NCI-H2196 (cell line): ENCODE data around the gene PRMT1.

Experiments used
- DNase-seq: peaks from one replicate; lab custom pipeline; 2025; ENCODE audit not compliant: unreplicated experiment; lab: John Stamatoyannopoulos, UW

Gene PRMT1

DNA sequence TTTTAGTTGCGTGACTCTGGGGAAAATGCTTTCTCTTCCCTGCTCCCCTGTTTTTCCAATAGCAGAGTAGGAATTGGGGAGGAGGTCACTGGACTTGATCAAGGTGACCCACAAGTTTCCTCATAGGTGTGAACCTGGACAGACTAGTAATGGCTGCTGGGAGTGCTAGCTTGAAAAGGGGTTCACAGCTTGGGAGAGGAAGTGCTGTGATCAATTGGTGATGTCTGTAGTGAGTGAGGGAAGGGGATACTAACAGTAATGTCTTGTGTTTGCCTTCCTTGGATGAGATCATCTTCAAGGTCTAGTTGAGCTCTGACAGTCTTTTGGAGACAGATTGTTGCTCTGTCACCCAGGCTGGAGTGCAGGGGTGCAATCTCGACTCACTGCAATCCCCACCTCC is 9.6 kb upstream of the PRMT1 start:
- no peak for DNase-seq

DNA sequence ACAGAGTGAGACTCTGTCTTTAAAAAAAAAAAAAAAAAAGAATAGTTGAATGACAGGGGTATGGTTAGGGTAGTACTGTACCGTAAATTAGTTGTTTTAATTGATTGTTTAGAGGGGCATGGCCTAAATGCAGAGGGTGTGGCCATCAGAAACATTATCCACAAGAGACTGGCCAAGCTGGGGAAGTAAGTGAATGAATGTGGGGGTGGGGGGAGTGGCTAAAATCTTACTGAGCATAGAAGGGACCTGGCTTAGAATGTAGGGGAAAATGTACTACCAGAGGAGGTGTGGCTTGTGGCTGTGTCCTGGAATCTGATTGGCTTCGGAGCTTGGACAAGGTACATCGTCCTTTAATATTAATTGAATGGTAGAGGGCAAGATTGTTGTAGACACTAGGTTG is 7.6 kb upstream of the PRMT1 start:
- DNase-seq = no peak

DNA sequence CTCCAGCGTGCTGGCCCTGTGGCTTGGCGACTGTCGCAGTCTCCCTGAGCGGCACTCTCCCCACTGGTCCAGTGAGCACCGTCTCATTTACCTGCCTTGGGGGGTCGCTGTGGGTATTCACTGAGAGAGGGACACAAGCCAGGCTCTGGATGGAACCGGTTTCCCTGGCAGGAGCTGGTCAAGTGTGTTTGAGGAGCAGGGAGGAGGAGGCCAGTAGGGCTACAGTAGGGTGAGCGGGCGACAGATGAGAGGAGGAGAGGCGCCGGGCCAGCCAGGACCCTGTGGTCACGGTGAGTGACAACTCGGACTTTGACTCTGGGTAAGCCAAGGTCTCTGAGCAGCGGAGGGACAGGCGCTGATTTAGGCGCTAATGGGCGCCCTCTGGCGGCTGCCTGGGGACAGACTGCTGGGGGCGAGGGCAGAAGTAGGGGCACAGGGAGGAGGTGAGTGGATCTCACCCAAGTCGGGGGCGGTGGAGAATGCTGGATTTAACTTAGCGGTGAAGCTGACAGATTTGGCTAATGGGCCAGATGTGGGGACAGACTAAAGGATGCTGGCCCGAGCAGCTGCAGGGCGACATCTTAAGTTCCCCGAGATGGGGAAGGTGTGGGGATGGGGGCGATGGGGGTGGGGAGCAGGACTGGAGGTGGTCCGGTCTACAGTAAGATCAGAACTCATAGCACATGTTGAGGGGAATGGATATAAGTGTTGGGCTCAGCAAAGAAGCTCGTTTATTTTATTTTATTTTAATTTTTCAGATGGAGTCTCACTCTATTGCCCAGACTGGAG is 4.7 kb upstream of the PRMT1 start:
- DNase-seq = peak; percentile 78

DNA sequence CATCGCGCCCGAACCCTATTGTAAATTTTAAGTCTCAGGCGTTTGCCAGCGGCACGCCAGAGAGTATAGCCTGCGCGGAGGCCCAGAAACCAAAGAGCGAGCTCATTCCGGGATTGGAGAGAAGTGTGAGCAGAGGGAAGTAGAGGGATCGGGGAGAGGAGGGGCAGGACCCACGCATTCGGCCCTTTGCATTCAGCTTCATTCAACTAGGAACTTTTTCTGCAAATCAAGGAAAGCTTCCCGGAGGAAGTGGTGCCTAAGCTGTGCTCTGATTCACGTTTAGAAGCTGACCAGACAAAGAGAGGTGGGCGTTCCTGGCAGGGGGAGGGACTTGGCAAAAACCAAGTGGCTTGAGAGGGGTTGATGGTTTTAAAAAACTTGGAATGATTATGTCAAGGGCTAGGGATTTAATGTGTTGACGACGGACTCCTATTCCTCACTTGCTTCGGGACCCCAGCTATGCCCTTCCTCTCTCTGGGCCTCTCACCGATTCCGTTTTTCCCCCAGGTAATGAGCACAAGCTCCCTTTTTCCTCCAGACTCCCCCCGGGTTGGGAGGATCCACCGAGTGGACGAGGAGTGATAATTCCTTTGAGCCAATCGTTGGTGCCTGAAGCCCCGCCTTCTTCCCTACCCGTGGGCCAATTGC is 811 bp upstream of the PRMT1 start:
- DNase-seq = peak; percentile 87

DNA sequence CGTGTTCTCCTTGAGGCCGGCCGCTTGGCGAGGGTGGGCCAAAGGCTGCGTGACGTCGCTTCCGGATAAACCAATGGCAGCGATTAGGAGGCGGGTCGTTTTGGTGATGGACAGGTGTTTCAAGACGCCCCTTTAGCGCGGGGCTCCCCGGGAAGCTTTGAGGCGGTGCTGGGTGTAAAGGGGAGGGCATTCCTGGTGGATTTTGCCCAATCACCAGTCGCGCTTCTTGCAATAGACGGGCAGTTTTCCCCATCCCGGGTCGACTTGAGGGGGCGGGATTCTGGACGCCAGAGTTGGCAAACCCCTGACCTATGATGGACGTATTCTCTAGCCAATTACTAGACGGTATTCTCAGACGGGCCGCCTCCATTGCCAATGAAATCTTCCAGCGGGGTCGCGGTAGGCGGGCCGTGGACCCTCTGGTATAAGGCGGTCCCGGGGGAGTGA is 264 bp upstream of the PRMT1 start:
- peak; percentile 99 for DNase-seq

DNA sequence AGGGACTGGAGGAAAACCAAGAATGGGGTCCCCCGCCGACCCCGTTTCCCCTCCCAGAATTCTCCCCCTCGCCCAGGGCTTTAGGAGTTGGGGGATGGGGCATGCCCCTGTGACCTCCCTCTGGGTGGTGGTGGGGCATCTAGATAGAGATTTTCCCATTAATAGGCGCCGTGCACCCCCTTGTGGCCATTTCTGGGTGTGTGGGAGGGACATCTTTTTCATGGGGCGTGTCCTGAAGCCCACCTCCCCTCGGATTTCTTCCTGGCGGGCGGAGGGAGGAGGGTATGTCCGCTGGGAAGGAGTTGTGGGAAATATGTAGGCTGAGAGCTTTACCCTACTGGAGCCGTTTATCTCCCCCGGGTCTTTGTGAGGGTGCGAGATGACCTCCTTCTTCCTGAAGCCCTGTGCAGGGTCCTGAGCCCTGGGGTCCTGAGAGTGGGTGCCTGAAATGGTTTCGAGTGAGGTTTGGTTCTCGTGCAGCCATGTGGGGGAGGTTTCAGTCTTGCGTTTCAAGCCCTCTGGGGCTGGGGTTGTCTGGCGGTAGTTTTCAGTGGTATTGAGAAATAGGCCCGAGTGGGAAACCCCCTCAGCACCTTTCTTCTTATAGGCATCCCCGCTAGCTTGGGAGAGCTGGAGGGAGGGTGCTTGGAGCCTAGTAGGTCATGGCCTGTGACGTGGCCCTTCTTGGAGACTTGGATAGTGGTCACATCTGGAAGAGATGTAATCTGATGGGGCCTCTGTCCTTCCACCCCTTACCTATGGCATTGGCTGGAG is 1.0 kb downstream of the PRMT1 start:
- DNase-seq = peak; percentile 59

DNA sequence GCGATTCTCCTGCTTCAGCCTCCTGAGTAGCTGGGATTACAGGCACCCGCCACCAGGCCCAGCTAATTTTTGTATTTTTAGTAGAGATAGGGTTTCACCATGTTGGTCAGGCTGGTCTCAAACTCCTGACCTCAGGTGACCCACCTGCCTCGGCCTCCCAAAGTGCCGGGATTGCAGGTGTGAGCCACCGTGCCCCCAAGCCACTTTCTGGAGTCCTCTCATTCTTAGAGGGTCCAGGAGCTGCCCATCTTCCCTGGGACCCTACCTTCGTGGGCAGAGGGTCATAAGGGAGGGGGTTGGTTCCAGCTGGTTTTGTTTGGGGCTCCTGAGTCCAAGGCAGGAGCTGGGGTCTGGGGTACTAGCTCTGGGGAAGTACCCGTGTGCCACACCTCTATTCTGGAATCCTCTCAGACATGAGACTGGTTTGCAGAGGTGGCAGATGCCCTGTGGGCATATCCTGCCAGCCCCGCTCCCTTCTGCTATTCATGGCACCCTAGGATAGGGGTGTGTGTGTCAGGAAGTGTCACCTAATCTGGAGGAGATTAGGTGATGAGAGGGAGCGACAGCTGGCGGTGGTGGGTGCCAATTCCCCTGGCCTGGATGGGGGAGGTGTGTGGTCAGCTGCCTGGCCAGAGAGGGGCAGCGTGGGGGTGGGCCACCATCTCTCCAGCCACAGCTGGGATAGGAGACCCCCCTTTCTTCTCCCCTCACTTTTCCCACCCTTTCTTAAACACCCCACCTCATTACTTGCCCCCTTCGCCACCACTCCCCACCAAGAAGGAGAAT is 2.1 kb downstream of the PRMT1 start:
- DNase-seq = peak; percentile 57

DNA sequence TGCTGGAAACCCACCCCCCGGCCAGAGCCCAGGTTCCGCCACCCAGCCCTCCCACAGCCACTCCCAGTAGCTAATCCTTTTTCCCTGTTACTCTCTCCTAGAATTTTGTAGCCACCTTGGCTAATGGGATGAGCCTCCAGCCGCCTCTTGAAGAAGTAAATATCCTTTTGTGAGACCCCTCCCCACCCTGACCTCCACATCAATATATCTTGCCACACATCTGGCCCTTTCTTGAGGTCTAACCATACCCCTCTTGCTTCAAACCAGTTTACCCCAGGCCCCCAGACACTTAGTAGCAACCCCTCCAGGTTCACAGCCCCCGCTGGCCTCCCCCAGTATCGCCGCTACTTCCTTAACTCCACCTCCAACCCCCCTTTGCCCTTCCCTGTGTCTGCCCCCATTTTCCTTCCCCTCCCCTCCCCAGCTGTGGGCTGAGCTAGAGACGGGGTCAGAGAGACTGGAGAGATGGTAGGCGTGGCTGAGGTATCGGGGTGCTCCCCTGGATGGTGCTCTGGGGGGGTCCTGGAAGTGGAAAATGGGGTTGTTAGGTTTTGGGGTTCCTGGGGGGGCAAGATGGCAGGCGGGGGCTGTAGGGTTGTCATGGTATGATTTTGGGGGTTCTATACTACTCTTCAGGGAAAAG is 2.8 kb downstream of the PRMT1 start:
- no peak for DNase-seq

DNA sequence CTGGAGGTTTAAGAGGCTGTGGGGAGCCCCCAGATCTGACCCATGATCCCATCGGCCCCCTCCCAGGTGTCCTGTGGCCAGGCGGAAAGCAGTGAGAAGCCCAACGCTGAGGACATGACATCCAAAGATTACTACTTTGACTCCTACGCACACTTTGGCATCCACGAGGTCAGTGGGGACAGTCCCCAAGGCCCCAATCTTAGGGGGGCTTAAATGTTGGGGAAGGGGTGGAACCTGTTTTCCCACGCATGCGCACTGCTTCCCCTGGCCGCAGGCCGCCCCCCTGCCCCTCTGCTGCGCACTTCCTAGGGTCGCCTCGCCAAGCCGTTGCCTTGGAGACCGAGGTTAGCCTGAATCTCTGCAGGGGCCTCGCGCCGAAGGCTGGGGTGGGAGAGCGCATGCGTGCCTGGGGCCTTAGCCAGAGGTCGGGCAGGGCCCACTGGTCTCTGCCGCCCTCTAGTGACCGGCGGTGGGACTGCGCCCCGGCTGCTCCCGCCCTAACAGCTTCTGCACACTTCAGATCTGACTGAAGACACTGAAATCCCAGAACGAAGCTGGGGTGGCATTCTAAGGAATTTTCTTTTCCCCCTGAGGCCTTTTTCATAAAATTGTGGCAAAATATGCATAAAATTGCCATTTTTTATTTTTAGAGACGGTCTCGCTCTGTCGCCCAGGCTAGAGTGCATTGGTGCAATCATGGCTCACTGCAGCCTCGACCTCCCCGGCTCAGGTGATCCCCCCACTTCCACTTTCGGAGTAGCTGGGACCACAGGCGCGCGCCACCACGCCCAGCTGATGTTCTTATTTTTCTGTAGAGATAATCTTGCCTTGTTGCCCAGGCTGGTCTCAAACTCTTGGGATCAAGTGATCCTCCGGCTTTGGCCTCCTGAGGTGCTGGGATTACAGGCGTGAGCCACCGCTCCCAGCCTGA is 3.6 kb downstream of the PRMT1 start:
- peak; percentile 90 for DNase-seq

DNA sequence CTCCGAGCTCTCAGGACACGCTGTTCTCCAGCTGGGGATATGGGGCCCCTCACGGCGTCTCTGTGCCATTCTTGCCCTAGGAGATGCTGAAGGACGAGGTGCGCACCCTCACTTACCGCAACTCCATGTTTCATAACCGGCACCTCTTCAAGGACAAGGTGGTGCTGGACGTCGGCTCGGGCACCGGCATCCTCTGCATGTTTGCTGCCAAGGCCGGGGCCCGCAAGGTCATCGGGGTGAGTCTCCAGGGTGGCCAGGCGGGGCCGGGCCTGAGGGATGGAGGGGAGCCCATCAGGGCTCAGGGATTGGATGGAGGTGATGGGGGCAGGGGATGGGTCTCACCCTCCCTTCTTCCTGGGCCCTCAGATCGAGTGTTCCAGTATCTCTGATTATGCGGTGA is 4.8 kb downstream of the PRMT1 start:
- no peak for DNase-seq

DNA sequence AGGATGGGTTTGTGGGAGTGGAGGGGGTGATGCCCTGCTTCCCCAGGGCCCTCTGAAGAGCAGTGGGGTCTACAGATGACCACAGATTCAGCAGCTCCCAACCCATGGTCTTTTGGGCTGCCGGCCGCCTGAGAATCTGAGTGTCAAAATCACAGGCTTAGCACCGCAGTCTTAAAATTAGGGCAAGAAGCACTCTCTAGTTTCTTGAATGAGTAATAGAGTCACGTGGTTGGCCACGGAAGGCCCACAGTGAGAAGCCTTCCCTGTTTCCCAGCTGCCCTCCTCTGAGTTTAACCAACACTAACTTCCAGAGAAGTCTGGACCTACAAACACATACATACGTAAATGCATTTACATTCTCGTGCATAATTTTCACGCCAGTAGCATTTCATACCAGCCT is 5.2 kb downstream of the PRMT1 start:
- no peak for DNase-seq

DNA sequence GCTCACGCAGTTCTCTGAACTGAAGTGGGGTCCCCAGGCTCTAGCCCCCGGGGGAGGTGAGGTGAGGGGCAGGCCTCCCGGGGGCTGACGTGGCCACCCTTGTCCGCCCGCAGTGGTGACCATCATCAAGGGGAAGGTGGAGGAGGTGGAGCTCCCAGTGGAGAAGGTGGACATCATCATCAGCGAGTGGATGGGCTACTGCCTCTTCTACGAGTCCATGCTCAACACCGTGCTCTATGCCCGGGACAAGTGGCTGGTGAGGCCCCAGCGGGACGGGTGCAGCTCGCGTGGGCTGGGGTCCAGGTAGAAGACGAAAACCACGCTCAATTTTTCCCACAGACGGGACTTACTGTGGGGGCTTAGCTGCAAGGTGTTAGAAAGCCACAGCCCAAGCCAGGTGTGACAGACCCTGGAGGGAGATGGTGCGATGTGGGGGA is 6.8 kb downstream of the PRMT1 start:
- DNase-seq = no peak

DNA sequence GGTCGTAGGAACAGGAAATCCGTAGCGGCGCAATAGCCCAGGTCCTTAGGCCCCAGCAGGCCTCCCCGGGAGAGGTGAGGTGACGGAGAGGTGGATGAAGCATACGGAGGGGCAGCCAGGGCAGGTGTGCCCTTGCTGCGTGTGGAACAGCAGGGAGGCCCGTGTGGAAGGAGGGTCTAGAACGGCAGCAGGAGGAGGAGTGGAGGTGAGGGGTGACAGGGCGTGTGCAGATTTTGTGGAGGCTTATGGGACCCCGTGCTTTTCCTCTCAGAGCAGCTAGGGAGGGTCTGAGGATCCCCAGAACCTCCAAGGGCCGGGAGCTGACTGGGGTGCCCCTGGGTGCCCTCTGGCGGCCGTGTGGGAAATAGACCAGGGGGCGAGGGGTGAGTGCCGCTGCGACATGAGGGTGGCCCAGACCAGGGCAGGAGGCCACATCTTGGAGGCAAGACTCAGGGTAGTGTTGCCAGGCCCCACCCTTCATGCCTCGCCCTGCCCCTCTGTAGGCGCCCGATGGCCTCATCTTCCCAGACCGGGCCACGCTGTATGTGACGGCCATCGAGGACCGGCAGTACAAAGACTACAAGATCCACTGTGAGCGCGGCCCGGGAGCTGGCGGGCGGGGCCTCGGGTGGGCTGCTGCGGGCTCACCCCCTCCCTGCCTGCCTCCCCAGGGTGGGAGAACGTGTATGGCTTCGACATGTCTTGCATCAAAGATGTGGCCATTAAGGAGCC is 7.3 kb downstream of the PRMT1 start:
- no peak for DNase-seq

DNA sequence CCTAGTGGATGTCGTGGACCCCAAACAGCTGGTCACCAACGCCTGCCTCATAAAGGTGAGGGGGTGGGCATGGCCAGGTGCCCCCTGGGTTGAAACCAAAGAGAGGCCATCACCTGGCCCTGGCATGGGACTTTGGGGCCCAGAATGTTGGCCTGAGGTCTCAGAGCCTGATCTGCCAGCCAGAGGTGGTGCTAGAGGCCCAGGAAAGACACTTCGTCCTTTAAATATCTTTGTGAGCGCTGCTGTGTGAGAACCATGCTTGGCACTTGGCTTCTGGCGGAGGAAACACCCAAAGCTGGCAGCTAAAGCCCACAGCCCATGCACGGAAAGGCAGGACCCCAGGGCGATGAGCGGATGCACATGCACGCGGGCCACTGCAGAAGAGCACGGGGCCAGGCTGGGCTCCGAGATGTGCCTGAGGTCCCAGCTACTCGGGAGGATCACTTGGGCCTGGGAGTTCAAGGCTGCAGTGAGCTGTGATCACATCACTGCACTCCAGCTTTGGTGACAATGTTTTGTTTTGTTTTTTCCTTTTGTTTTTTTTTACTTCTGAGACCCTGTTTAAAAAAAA is 8.0 kb downstream of the PRMT1 start:
- DNase-seq = no peak

DNA sequence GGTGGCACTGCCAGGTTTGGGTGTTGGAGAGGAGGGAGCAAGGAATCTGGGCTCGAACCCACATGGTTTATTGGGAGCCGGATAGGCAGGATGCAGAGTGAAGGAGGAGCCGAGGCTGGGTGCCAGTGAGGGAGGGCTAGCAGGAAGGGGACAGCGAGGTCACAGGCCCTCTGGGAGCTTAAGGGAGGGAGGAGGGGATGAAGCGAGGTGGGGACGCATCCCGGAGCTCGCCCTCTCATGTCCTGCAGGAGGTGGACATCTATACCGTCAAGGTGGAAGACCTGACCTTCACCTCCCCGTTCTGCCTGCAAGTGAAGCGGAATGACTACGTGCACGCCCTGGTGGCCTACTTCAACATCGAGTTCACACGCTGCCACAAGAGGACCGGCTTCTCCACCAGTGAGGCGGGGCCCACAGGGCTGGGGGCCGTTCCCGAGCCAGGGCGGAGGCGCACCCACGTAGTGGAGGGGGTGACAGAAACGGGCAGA is 8.8 kb downstream of the PRMT1 start:
- no peak for DNase-seq

DNA sequence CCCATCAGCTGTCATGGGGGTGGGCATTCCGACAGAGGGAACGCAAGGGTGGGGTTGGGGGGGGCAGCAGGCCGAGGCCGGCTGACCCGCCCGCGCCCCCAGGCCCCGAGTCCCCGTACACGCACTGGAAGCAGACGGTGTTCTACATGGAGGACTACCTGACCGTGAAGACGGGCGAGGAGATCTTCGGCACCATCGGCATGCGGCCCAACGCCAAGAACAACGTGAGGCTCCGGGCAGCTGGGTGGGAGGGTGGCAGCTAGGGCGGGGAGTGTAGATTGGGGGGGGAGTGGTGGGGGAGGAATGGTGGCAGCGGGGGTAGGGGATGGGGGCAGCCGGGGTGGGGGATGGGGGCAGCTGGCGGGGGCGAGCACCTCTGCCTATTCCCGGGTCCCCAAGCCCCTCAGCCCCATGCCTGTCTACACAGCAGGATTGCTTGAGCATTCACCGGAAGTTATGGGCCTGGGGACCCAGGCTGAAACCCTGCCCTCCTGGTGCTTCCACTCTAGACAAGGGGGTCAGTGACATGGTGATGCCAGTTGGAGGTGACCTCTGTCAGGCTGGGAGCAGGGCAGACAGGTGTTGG is 9.5 kb downstream of the PRMT1 start:
- DNase-seq = no peak

DNA sequence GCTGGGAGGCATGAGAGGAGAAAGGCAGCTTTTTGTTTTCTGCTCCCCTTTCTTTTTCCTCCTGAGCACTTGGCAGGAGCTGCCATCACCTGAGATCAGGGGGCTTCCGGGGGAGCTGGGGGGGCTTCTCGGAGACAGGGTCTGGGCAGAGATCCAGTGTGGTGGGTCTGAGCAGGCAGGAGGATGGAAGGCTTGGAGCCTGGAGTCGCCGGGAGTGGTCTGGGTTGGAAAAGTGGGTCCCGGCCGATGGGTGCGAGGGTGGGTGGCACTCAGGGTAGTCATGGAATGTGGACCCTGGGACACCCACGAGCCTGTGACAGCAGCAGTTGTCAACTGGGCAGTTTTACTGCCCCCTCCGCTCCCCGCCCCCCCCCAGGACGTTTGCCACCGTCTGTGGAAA is 10.1 kb downstream of the PRMT1 start:
- DNase-seq = no peak
